ENCODE measurements around the gene RNU6-1. TPM values are rescaled to one million over a fixed set of nuclear protein-coding genes. Genes with fewer than 3 reads are reported as not detected.

RNU6-1 gene
- total RNA-seq, 1 experiment from 2014 or later, result not detected

- POLR2A ChIA-PET, result no interaction called here
- no peaks in the 10 kb centered on the region for H3K79me2 ChIP-seq (ENCODE audit: insufficient read depth, low read length)
- H3K36me3 ChIP-seq (ENCODE audit: control insufficient read depth in 1 of 2, insufficient read depth in 2 of 2, low read length in 2 of 2), result no peaks in the 10 kb centered on the region
- RAD21 ChIA-PET (ENCODE audit: low non-redundant PET in 1 of 2, low total read pairs in 2 of 2, uncharacterized antibody in 2 of 2, unreplicated experiment in 2 of 2), result no interaction called here
- DNase-seq (ENCODE audit: low read depth, low spot score), result no peak
- H2AFZ ChIP-seq (ENCODE audit: low read depth, low read length, poor library complexity, severe bottlenecking), result no peak overlapping the region
- no peaks in the 10 kb centered on the region for H3K9me3 ChIP-seq (ENCODE audit: control insufficient read depth in 1 of 2, insufficient read depth in 1 of 2, low read depth in 1 of 2, low read length in 2 of 2)
- no peaks in the 10 kb centered on the region for H3K9me2 ChIP-seq (ENCODE audit: insufficient read depth)
- no peak overlapping the region for H3K9ac ChIP-seq (ENCODE audit: low read length)
- no peak for ATAC-seq
- BruUV-seq (replicated peaks), result no TSS peak
- no peak for TF ChIP-seq SIN3A (IDR thresholded peaks at IDR 0.05; ENCODE audit: low read depth)
- TF ChIP-seq EZH2phosphoT487 (IDR thresholded peaks at IDR 0.05; ENCODE audit: borderline replicate concordance), result no peak
- no peak for TF ChIP-seq MAX (IDR thresholded peaks at IDR 0.05)
- TF ChIP-seq SRF (IDR thresholded peaks at IDR 0.05; ENCODE audit: low read depth), result no peak
- no peak for TF ChIP-seq ZFX (IDR thresholded peaks at IDR 0.05)
- no peak for TF ChIP-seq FOSL1 (IDR thresholded peaks at IDR 0.05; ENCODE audit: low read depth)
- TF ChIP-seq CEBPB (IDR thresholded peaks at IDR 0.05; ENCODE audit: low read depth), result no peak
- no peak for TF ChIP-seq EGR1 (IDR thresholded peaks at IDR 0.05; ENCODE audit: low read depth)
- TF ChIP-seq TCF7L2 (IDR thresholded peaks at IDR 0.05; ENCODE audit: borderline replicate concordance, extremely low read depth, insufficient read depth, insufficient read length), result no peak
- no peak for TF ChIP-seq EZH2 (IDR thresholded peaks at IDR 0.05)
- TF ChIP-seq ELF1 (IDR thresholded peaks at IDR 0.05; ENCODE audit: borderline replicate concordance, low read depth), result no peak
- H3K4me1 ChIP-seq (ENCODE audit: control insufficient read depth in 1 of 2, insufficient read depth in 2 of 2, low read length in 2 of 2), result no peaks in the 10 kb centered on the region
- H3K4me3 ChIP-seq (replicated peaks in 1 of 2; ENCODE audit: low read depth in 1 of 2, low read length in 2 of 2), result no peak overlapping the region
- CTCF ChIA-PET, result no interaction called here
- no peaks in the 10 kb centered on the region for H3K27me3 ChIP-seq (ENCODE audit: insufficient read depth, low read length)
- H3K27ac ChIP-seq (ENCODE audit: low read depth, low read length), result no peak overlapping the region
- H4K20me1 ChIP-seq (ENCODE audit: insufficient read depth), result no peaks in the 10 kb centered on the region
- no peak overlapping the region for H3K4me2 ChIP-seq (ENCODE audit: low read length)
- intact Hi-C loops (cut with micrococcal nuclease), result no loop called here
Observed at GRCh38 chr15:67826717-67827561, 12.9 kb downstream of the RNU6-1 start.

All from HCT116 (cell line).